Measurements from ENCODE around the gene KCNQ1.
"Not testable (repeated sequence)": the region's sequence is repeated elsewhere in the genome, so short reads cannot be mapped to it uniquely, and the experiment has no call there.

Gene KCNQ1

GRCh38 chr11:2473361-2474058 is 28.7 kb downstream of the KCNQ1 start:
- DNase-seq (ENCODE audit: low read depth in 2 of 3, low spot score in 1 of 3): no peak

- no peak for DNase-seq (ENCODE audit: low read depth in 2 of 3, low spot score in 1 of 3)
Observed at GRCh38 chr11:2474059-2474901, 29.5 kb downstream of the KCNQ1 start.

GRCh38 chr11:2475136-2475918 is 30.5 kb downstream of the KCNQ1 start:
- DNase-seq (ENCODE audit: low read depth in 2 of 3, low spot score in 1 of 3): no peak

- DNase-seq (ENCODE audit: low read depth in 2 of 3, low spot score in 1 of 3): no peak
Observed at GRCh38 chr11:2477254-2477653, 32.4 kb downstream of the KCNQ1 start.

GRCh38 chr11:2477936-2478335 is 33.1 kb downstream of the KCNQ1 start:
- no peak for DNase-seq (ENCODE audit: low read depth in 2 of 3, low spot score in 1 of 3)

- DNase-seq (ENCODE audit: low read depth in 2 of 3, low spot score in 1 of 3): not testable (repeated sequence)
Observed at GRCh38 chr11:2480067-2480873, 35.5 kb downstream of the KCNQ1 start.

GRCh38 chr11:2480874-2481220 is 36.0 kb downstream of the KCNQ1 start:
- peak in 1 of 3 donors; percentile 14 for DNase-seq (ENCODE audit: low read depth in 2 of 3, low spot score in 1 of 3)

GRCh38 chr11:2481253-2481652 is 36.4 kb downstream of the KCNQ1 start:
- DNase-seq (ENCODE audit: low read depth in 2 of 3, low spot score in 1 of 3): no peak

- DNase-seq (ENCODE audit: low read depth in 2 of 3, low spot score in 1 of 3): no peak
Observed at GRCh38 chr11:2482204-2482603, 37.4 kb downstream of the KCNQ1 start.

GRCh38 chr11:2482745-2483144 is 37.9 kb downstream of the KCNQ1 start:
- no peak for DNase-seq (ENCODE audit: low read depth in 2 of 3, low spot score in 1 of 3)

- no peak for DNase-seq (ENCODE audit: low read depth in 2 of 3, low spot score in 1 of 3)
Observed at GRCh38 chr11:2483426-2483825, 38.6 kb downstream of the KCNQ1 start.

- no peak for DNase-seq (ENCODE audit: low read depth in 2 of 3, low spot score in 1 of 3)
Observed at GRCh38 chr11:2484576-2485125, 39.8 kb downstream of the KCNQ1 start.

- no peak for DNase-seq (ENCODE audit: low read depth in 2 of 3, low spot score in 1 of 3)
Observed at GRCh38 chr11:2488004-2488403, 43.2 kb downstream of the KCNQ1 start.

GRCh38 chr11:2489083-2489482 is 44.3 kb downstream of the KCNQ1 start:
- no peak for DNase-seq (ENCODE audit: low read depth in 2 of 3, low spot score in 1 of 3)

- not testable (repeated sequence) for DNase-seq (ENCODE audit: low read depth in 2 of 3, low spot score in 1 of 3)
Observed at GRCh38 chr11:2497951-2498350, 53.1 kb downstream of the KCNQ1 start.

GRCh38 chr11:2498750-2499149 is 53.9 kb downstream of the KCNQ1 start:
- no peak for DNase-seq (ENCODE audit: low read depth in 2 of 3, low spot score in 1 of 3)

- DNase-seq (ENCODE audit: low read depth in 2 of 3, low spot score in 1 of 3): no peak
Observed at GRCh38 chr11:2507212-2507901, 62.5 kb downstream of the KCNQ1 start.

- no peak for DNase-seq (ENCODE audit: low read depth in 2 of 3, low spot score in 1 of 3)
Observed at GRCh38 chr11:2507945-2508749, 63.3 kb downstream of the KCNQ1 start.

GRCh38 chr11:2508793-2509192 is 64.0 kb downstream of the KCNQ1 start:
- DNase-seq (ENCODE audit: low read depth in 2 of 3, low spot score in 1 of 3): no peak
